NB4 (cell line): Measurements from ENCODE around the gene ENOX1.

ENCODE experiments used
- CTCF ChIP-seq: IDR thresholded peaks from one replicate; pipeline ENCODE4 v1.5.1; 2012; ENCODE audit warnings: low read depth, low read length
- MYC ChIP-seq: IDR thresholded peaks from 2 replicates; pipeline ENCODE4 v1.6.1; 2011; ENCODE audit warnings: low read depth, low read length
- POLR2A ChIP-seq: IDR thresholded peaks from 2 replicates; pipeline ENCODE4 v1.6.1; 2011; ENCODE audit warnings: mild to moderate bottlenecking; ENCODE audit not compliant: insufficient read length; ENCODE audit errors: extremely low read depth
- TF ChIP-seq, protein P1 (sequence below): IDR thresholded peaks from 2 replicates; pipeline ENCODE4 v1.6.1; 2011; ENCODE audit warnings: low read depth, low read length

DNA sequence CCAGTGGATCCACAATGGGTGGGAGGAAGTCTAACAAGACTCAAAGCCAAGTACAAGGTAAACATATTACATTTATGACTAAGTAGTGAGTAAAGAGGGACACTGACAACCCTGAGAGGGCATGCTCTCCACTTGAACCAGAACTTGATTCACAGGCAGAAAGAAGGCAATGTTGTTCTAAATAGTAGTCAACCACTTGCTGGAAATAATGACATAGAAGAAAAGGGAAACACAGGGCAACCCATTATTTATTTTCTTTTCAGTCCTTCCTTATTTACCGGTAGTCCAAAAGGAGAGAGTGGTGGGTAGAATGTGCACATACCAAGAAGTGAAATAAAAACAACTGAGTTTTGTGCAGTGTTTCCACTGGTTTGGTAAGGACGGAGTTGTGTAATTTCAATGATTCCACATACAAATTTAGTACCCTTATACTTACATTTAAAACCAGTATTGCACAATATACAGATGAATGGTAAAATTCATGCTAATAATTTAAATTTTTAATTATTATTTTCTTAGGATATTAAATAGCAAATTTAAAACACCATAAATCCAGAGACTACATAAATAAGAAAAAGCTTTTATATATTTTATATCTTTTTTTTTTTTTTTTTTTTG is 65.9 kb downstream of the ENOX1 start:
- TF ChIP-seq CTCF (no peak), POLR2A (no peak), MYC (no peak)
- TF ChIP-seq, protein P1, sequence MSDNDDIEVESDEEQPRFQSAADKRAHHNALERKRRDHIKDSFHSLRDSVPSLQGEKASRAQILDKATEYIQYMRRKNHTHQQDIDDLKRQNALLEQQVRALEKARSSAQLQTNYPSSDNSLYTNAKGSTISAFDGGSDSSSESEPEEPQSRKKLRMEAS = no peak
